ENCODE measurements around the gene KIDINS220. TPM values are rescaled to one million over a fixed set of nuclear protein-coding genes. Genes with fewer than 3 reads are reported as not detected.
A peak's percentile ranks its signal among the peaks of the same experiment; 100 is the strongest.

The KIDINS220 gene
- total and polyA plus RNA-seq, 2 experiments from 2014 or later: 12.8 to 38.2 TPM

DNA sequence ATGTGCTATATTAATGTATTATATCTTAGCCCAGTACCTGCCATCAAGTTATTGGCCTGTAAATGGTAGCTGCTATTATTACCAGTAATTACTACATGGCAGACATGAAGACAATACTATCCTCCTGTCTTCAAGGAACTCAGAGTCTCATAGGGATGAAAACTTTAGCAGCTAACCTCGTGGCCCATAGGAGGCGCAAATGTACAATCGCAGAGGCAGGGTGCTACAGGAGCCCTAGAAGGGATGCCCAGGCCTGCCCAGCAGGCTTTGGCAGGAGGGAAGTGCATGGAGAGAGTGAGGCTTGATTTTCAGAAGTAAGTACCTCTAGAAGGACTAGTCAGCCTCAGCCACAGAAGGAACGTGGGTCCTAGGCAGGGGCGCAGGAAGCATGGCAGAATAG is 44.7 kb upstream of the KIDINS220 start:
- Histone ChIP-seq H4K20me1 (replicated peaks; ENCODE audit: insufficient read depth) (no peaks in the 10 kb centered on the region), H3K36me3 (ENCODE audit: insufficient read depth) (no peaks in the 10 kb centered on the region), H3F3A (replicated peaks; ENCODE audit: low read depth) (no peaks in the 10 kb centered on the region), H3K9me2 (ENCODE audit: insufficient read depth) (no peaks in the 10 kb centered on the region), H3K27ac (ENCODE audit: low read depth) (no peak overlapping the region), H3K4me1 (ENCODE audit: insufficient read depth) (no peaks in the 10 kb centered on the region), H3K79me2 (replicated peaks; ENCODE audit: insufficient read depth) (no peaks in the 10 kb centered on the region), H2AFZ (no peak overlapping the region), H3K27me3 (ENCODE audit: insufficient read depth) (no peaks in the 10 kb centered on the region), H3K4me3 (no peak overlapping the region), H3K4me2 (no peak overlapping the region)
- no peaks in the 10 kb centered on the region for H3K9me3 Mint-ChIP-seq
- DNase-seq (ENCODE audit: low spot score) (peak; percentile 88), ATAC-seq (peak; percentile 99)
- no peak overlapping the region; the same call in 1 of the 2 replicates for H3K27ac Mint-ChIP-seq
- no peaks in the 10 kb centered on the region; the same call in 2 of the 3 replicates for H3K36me3 Mint-ChIP-seq (ENCODE audit: low read depth)
- no peak overlapping the region for H3K4me3 Mint-ChIP-seq
- H3K4me1 Mint-ChIP-seq: peaks cover 10% of the 10 kb centered on the region
- TF ChIP-seq, protein P1, sequence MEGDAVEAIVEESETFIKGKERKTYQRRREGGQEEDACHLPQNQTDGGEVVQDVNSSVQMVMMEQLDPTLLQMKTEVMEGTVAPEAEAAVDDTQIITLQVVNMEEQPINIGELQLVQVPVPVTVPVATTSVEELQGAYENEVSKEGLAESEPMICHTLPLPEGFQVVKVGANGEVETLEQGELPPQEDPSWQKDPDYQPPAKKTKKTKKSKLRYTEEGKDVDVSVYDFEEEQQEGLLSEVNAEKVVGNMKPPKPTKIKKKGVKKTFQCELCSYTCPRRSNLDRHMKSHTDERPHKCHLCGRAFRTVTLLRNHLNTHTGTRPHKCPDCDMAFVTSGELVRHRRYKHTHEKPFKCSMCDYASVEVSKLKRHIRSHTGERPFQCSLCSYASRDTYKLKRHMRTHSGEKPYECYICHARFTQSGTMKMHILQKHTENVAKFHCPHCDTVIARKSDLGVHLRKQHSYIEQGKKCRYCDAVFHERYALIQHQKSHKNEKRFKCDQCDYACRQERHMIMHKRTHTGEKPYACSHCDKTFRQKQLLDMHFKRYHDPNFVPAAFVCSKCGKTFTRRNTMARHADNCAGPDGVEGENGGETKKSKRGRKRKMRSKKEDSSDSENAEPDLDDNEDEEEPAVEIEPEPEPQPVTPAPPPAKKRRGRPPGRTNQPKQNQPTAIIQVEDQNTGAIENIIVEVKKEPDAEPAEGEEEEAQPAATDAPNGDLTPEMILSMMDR (conservative IDR thresholded peaks at IDR 0.05; ENCODE audit: low read depth in 2 of 2): peak; percentile 92 to 97
- TF ChIP-seq POLR2AphosphoS5 (IDR thresholded peaks at IDR 0.05; ENCODE audit: low read depth): no peak
- H3K27me3 Mint-ChIP-seq (ENCODE audit: insufficient read depth, low read depth, poor library complexity): peaks cover 3% of the 10 kb centered on the region

DNA sequence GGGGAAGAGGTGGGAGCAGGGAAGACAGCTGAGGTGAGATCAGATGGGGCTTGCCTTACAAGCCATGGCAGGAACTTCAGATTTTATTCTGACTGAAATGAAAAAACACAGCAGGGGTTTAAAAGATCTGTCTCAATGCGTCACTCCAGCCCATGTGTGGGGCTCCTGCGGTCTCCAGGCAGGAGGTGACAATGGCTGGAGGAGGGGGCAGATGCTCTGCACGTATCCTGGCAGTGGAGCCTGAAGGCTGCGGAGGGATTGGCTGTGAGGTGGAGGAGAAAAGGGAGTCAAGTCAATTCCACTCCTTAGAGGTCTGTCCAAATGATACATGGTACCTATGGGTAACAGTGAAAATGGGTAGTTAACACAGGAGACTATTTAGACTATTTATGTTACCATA is 40.5 kb upstream of the KIDINS220 start:
- no peaks in the 10 kb centered on the region; the same call in 2 of the 3 replicates for H3K36me3 Mint-ChIP-seq (ENCODE audit: low read depth)
- Histone ChIP-seq H3K36me3 (ENCODE audit: insufficient read depth) (no peaks in the 10 kb centered on the region), H3K27ac (ENCODE audit: low read depth) (no peak overlapping the region), H4K20me1 (replicated peaks; ENCODE audit: insufficient read depth) (no peaks in the 10 kb centered on the region), H3K4me2 (no peak overlapping the region), H3K4me3 (no peak overlapping the region), H2AFZ (no peak overlapping the region), H3K27me3 (ENCODE audit: insufficient read depth) (no peaks in the 10 kb centered on the region), H3K79me2 (replicated peaks; ENCODE audit: insufficient read depth) (no peaks in the 10 kb centered on the region), H3F3A (replicated peaks; ENCODE audit: low read depth) (no peaks in the 10 kb centered on the region), H3K4me1 (ENCODE audit: insufficient read depth) (no peaks in the 10 kb centered on the region), H3K9me2 (ENCODE audit: insufficient read depth) (no peaks in the 10 kb centered on the region)
- H3K9me3 Mint-ChIP-seq: no peaks in the 10 kb centered on the region
- ATAC-seq: no peak
- DNase-seq (ENCODE audit: low spot score): no peak
- H3K27me3 Mint-ChIP-seq (ENCODE audit: insufficient read depth, low read depth, poor library complexity): peaks cover 2% of the 10 kb centered on the region
- no peak overlapping the region; the same call in 2 of the 3 replicates for H3K4me3 Mint-ChIP-seq
- no peak overlapping the region; the same call in 1 of the 2 replicates for H3K27ac Mint-ChIP-seq
- peaks cover 6% of the 10 kb centered on the region for H3K4me1 Mint-ChIP-seq
- TF ChIP-seq ZNF331 (CRISPR knock-in tag; IDR thresholded peaks at IDR 0.05; ENCODE audit: low read depth) (no peak), POLR2AphosphoS5 (IDR thresholded peaks at IDR 0.05; ENCODE audit: low read depth) (no peak), STAT1 (IDR thresholded peaks at IDR 0.05; ENCODE audit: unreplicated experiment) (no peak), EZH2phosphoT487 (IDR thresholded peaks at IDR 0.05; ENCODE audit: unreplicated experiment) (no peak), CREB1 (CRISPR knock-in tag; IDR thresholded peaks at IDR 0.05; ENCODE audit: low read depth) (no peak), ZNF114 (CRISPR knock-in tag; IDR thresholded peaks at IDR 0.05) (no peak), EZH2 (IDR thresholded peaks at IDR 0.05; ENCODE audit: low read depth, unreplicated experiment) (no peak)
- TF ChIP-seq, protein P2, sequence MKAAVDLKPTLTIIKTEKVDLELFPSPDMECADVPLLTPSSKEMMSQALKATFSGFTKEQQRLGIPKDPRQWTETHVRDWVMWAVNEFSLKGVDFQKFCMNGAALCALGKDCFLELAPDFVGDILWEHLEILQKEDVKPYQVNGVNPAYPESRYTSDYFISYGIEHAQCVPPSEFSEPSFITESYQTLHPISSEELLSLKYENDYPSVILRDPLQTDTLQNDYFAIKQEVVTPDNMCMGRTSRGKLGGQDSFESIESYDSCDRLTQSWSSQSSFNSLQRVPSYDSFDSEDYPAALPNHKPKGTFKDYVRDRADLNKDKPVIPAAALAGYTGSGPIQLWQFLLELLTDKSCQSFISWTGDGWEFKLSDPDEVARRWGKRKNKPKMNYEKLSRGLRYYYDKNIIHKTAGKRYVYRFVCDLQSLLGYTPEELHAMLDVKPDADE (IDR thresholded peaks at IDR 0.05): no peak
- TF ChIP-seq, protein P3, sequence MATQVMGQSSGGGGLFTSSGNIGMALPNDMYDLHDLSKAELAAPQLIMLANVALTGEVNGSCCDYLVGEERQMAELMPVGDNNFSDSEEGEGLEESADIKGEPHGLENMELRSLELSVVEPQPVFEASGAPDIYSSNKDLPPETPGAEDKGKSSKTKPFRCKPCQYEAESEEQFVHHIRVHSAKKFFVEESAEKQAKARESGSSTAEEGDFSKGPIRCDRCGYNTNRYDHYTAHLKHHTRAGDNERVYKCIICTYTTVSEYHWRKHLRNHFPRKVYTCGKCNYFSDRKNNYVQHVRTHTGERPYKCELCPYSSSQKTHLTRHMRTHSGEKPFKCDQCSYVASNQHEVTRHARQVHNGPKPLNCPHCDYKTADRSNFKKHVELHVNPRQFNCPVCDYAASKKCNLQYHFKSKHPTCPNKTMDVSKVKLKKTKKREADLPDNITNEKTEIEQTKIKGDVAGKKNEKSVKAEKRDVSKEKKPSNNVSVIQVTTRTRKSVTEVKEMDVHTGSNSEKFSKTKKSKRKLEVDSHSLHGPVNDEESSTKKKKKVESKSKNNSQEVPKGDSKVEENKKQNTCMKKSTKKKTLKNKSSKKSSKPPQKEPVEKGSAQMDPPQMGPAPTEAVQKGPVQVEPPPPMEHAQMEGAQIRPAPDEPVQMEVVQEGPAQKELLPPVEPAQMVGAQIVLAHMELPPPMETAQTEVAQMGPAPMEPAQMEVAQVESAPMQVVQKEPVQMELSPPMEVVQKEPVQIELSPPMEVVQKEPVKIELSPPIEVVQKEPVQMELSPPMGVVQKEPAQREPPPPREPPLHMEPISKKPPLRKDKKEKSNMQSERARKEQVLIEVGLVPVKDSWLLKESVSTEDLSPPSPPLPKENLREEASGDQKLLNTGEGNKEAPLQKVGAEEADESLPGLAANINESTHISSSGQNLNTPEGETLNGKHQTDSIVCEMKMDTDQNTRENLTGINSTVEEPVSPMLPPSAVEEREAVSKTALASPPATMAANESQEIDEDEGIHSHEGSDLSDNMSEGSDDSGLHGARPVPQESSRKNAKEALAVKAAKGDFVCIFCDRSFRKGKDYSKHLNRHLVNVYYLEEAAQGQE (IDR thresholded peaks at IDR 0.05; ENCODE audit: unreplicated experiment): no peak

Data from GM23338 (cell line).